GM23338 (cell line): Measurements from ENCODE around the gene SNRNP48. TPM values are rescaled to one million over a fixed set of nuclear protein-coding genes. Genes with fewer than 3 reads are reported as not detected.

ENCODE experiments used
- ATAC-seq: fragments of 200-7000 bp; cut with Tn5 transposase; 3 replicates; pipeline ENCODE4 v1.9.1; 2020
- DNase-seq: peaks from one replicate; pipeline ENCODE4 v3.0.0-alpha.2; 2015; ENCODE audit warnings: low spot score
- H2AFZ ChIP-seq: fragments of 200-600 bp; sonication (generic); 2 replicates; pipeline ENCODE4 v1.8.0; 2016; ENCODE audit warnings: antibody characterized with exemption, mild to moderate bottlenecking, moderate library complexity
- H3F3A ChIP-seq: fragments of 200-600 bp; sonication (generic); replicated peaks from 2 replicates; pipeline ENCODE4 v1.8.0; 2017; ENCODE audit warnings: antibody characterized with exemption, mixed run types, low read depth
- H3K27ac ChIP-seq: fragments of 200-600 bp; sonication (generic); 2 replicates; pipeline ENCODE4 v1.6.1; 2016; ENCODE audit warnings: low read depth
- H3K27me3 ChIP-seq: fragments of 200-600 bp; sonication (generic); 2 replicates; pipeline ENCODE4 v1.8.0; 2016; ENCODE audit warnings: mild to moderate bottlenecking, mixed run types, moderate library complexity; ENCODE audit not compliant: insufficient read depth
- H3K36me3 ChIP-seq: fragments of 200-600 bp; sonication (generic); 2 replicates; pipeline ENCODE4 v1.8.0; 2016; ENCODE audit warnings: mild to moderate bottlenecking; ENCODE audit not compliant: insufficient read depth
- H3K4me1 ChIP-seq: fragments of 200-600 bp; sonication (generic); 2 replicates; pipeline ENCODE4 v1.8.0; 2016; ENCODE audit warnings: mild to moderate bottlenecking, moderate library complexity; ENCODE audit not compliant: insufficient read depth
- H3K4me2 ChIP-seq: fragments of 200-600 bp; sonication (generic); 2 replicates; pipeline ENCODE4 v1.7.1; 2017; ENCODE audit warnings: mixed run types
- H3K4me3 ChIP-seq: fragments of 200-600 bp; sonication (generic); 2 replicates; pipeline ENCODE4 v1.6.1; 2016; ENCODE audit warnings: mixed run types
- H3K79me2 ChIP-seq: fragments of 200-600 bp; sonication (generic); replicated peaks from 2 replicates; pipeline ENCODE4 v1.8.0; 2017; ENCODE audit warnings: mild to moderate bottlenecking; ENCODE audit not compliant: insufficient read depth
- H3K9me2 ChIP-seq: fragments of 200-600 bp; sonication (generic); 2 replicates; pipeline ENCODE4 v1.8.0; 2017; ENCODE audit not compliant: insufficient read depth
- H4K20me1 ChIP-seq: fragments of 200-600 bp; sonication (generic); replicated peaks from 2 replicates; pipeline ENCODE4 v1.8.0; 2017; ENCODE audit warnings: mild to moderate bottlenecking; ENCODE audit not compliant: insufficient read depth
- H3K27ac Mint-ChIP-seq: 2 replicates; pipeline ENCODE4 v1.8.0; 2020; ENCODE audit warnings: inconsistent platforms, mild to moderate bottlenecking, moderate library complexity, mixed read lengths
- H3K27me3 Mint-ChIP-seq: 3 replicates; pipeline ENCODE4 v1.8.0; 2022; ENCODE audit warnings: low read depth, mild to moderate bottlenecking, moderate library complexity, mixed read lengths, inconsistent platforms; ENCODE audit not compliant: insufficient read depth, poor library complexity
- H3K36me3 Mint-ChIP-seq: 3 replicates; pipeline ENCODE4 v1.8.0; 2021; ENCODE audit warnings: low read depth, mild to moderate bottlenecking, inconsistent platforms, moderate library complexity, mixed read lengths
- H3K4me1 Mint-ChIP-seq: 3 replicates; pipeline ENCODE4 v1.8.0; 2020; ENCODE audit warnings: mild to moderate bottlenecking, inconsistent platforms, mixed read lengths
- H3K4me3 Mint-ChIP-seq: 3 replicates; pipeline ENCODE4 v1.8.0; 2021; ENCODE audit warnings: moderate library complexity, mild to moderate bottlenecking, inconsistent platforms, mixed read lengths
- H3K9me3 Mint-ChIP-seq: 3 replicates; pipeline ENCODE4 v1.8.0; 2020; ENCODE audit warnings: moderate library complexity, mild to moderate bottlenecking, inconsistent platforms, mixed read lengths
- CREB1 ChIP-seq: fragments of 250-450 bp; sonication (Bioruptor Pico); IDR thresholded peaks from 2 replicates; pipeline ENCODE4 v1.5.0; 2020; ENCODE audit warnings: low read depth, mild to moderate bottlenecking, moderate library complexity
- ETS1 ChIP-seq: IDR thresholded peaks from 2 replicates; pipeline ENCODE4 v1.6.1; 2016; ENCODE audit warnings: antibody characterized with exemption
- EZH2 ChIP-seq: fragments of 200-600 bp; sonication (generic); IDR thresholded peaks from one replicate; pipeline ENCODE4 v1.8.0; 2017; ENCODE audit warnings: antibody characterized with exemption, mild to moderate bottlenecking, low read depth; ENCODE audit not compliant: unreplicated experiment
- EZH2phosphoT487 ChIP-seq: fragments of 200-600 bp; sonication (generic); IDR thresholded peaks from one replicate; pipeline ENCODE4 v1.8.1; 2018; ENCODE audit warnings: antibody characterized with exemption; ENCODE audit not compliant: unreplicated experiment
- JUNB ChIP-seq: IDR thresholded peaks from one replicate; pipeline ENCODE4 v1.6.1; 2016; ENCODE audit warnings: antibody characterized with exemption; ENCODE audit not compliant: unreplicated experiment
- POLR2AphosphoS5 ChIP-seq: IDR thresholded peaks from 2 replicates; pipeline ENCODE4 v1.6.1; 2016; ENCODE audit warnings: antibody characterized with exemption, low read depth
- REST ChIP-seq: IDR thresholded peaks from one replicate; pipeline ENCODE4 v1.6.1; 2018; ENCODE audit warnings: antibody characterized with exemption; ENCODE audit not compliant: unreplicated experiment
- STAT1 ChIP-seq: IDR thresholded peaks from one replicate; pipeline ENCODE4 v1.6.1; 2016; ENCODE audit warnings: antibody characterized with exemption; ENCODE audit not compliant: unreplicated experiment
- ZNF114 ChIP-seq: fragments of 250-450 bp; sonication (Bioruptor Pico); IDR thresholded peaks from 2 replicates; pipeline ENCODE4 v1.5.0; 2020; ENCODE audit warnings: mild to moderate bottlenecking, moderate library complexity
- ZNF331 ChIP-seq: fragments of 250-450 bp; sonication (Bioruptor Pico); IDR thresholded peaks from 2 replicates; pipeline ENCODE4 v1.5.0; 2020; ENCODE audit warnings: low read depth, mild to moderate bottlenecking, moderate library complexity
- polyA plus RNA-seq: library from polyadenylated mRNA; unstranded; fragments of >200 nt; fragmentation: Nextera tagmentation; extraction: Ambion mirVana; gene quantifications from 2 replicates; pipeline ENCODE4 v1.2.1, GENCODE V29; 2016
- total RNA-seq: library from RNA; depleted of rRNA; stranded (reverse); fragments of >200 nt; shearing (Covaris generic); gene quantifications from 2 replicates; pipeline ENCODE4 v1.2.3, GENCODE V29; 2014

SNRNP48 gene
- total and polyA plus RNA-seq, 2 experiments from 2014 or later = 17.2 to 23.9 TPM

GRCh38 chr6:7561153-7561964 lies 28.6 kb upstream of the SNRNP48 start:
- ATAC-seq (no peak), DNase-seq (no peak)
- no peaks in the 10 kb centered on the region for H3K4me1 ChIP-seq
- no peaks in the 10 kb centered on the region for H4K20me1 ChIP-seq
- no peaks in the 10 kb centered on the region for H3K4me1 Mint-ChIP-seq
- no peak overlapping the region for H3K4me2 ChIP-seq
- no peak overlapping the region for H3K4me3 ChIP-seq
- H3K27me3 Mint-ChIP-seq = no peaks in the 10 kb centered on the region
- peaks cover 52% of the 10 kb centered on the region for H3K36me3 Mint-ChIP-seq
- no peaks in the 10 kb centered on the region for H3K9me2 ChIP-seq
- no peak for TF ChIP-seq JUNB
- TF ChIP-seq POLR2AphosphoS5 = no peak
- TF ChIP-seq ZNF331 (CRISPR knock-in tag) = no peak
- TF ChIP-seq STAT1 = no peak
- no peak for TF ChIP-seq EZH2phosphoT487
- no peak for TF ChIP-seq ETS1
- TF ChIP-seq CREB1 (CRISPR knock-in tag) = no peak
- no peak for TF ChIP-seq REST
- no peak for TF ChIP-seq ZNF114
- TF ChIP-seq EZH2 = no peak
- H3F3A ChIP-seq = no peaks in the 10 kb centered on the region
- no peak overlapping the region for H3K27ac ChIP-seq
- no peak overlapping the region for H3K4me3 Mint-ChIP-seq
- no peaks in the 10 kb centered on the region for H3K27me3 ChIP-seq
- H3K36me3 ChIP-seq = peaks cover 13% of the 10 kb centered on the region
- H3K79me2 ChIP-seq = no peaks in the 10 kb centered on the region
- no peak overlapping the region for H2AFZ ChIP-seq
- H3K9me3 Mint-ChIP-seq = no peaks in the 10 kb centered on the region
- no peak overlapping the region for H3K27ac Mint-ChIP-seq

GRCh38 chr6:7562769-7563168 lies 27.2 kb upstream of the SNRNP48 start:
- Histone ChIP-seq H3K79me2 (no peaks in the 10 kb centered on the region), H3K27ac (no peak overlapping the region), H3K4me3 (no peak overlapping the region), H4K20me1 (no peaks in the 10 kb centered on the region), H3K27me3 (no peaks in the 10 kb centered on the region), H3K4me1 (no peaks in the 10 kb centered on the region), H2AFZ (no peak overlapping the region), H3K36me3 (peaks cover 27% of the 10 kb centered on the region), H3F3A (no peaks in the 10 kb centered on the region), H3K9me2 (no peaks in the 10 kb centered on the region), H3K4me2 (no peak overlapping the region)
- Mint-ChIP-seq H3K9me3 (no peaks in the 10 kb centered on the region), H3K4me3 (no peak overlapping the region), H3K27ac (no peak overlapping the region), H3K4me1 (no peaks in the 10 kb centered on the region), H3K27me3 (no peaks in the 10 kb centered on the region), H3K36me3 (peaks cover 60% of the 10 kb centered on the region)
- ATAC-seq (no peak), DNase-seq (no peak)
- TF ChIP-seq REST = no peak
- no peak for TF ChIP-seq STAT1
- TF ChIP-seq ZNF331 (CRISPR knock-in tag) = no peak
- no peak for TF ChIP-seq ETS1
- no peak for TF ChIP-seq POLR2AphosphoS5
- no peak for TF ChIP-seq ZNF114
